Cardiac fibroblast (primary cell): ENCODE results near the gene KIF23.

Experiments used
- DNase-seq, 2 donors: peaks; one replicate each; pipeline versions ENCODE4 v3.0.0 to v3.0.0-alpha.2; 2010; ENCODE audit warnings: low read depth in 2 of 2
- H3K4me3 ChIP-seq, 2 donors: replicated peaks in 1 of 2; 1 replicate in 1 of 2; 2 replicates in 1 of 2; pipeline ENCODE4 v1.5.1; 2011; ENCODE audit warnings: low read depth in 2 of 2, low read length in 2 of 2, mild to moderate bottlenecking in 2 of 2, moderate library complexity in 1 of 2
- CTCF ChIP-seq: IDR thresholded peaks from one replicate; pipeline ENCODE4 v1.5.1; 2011; ENCODE audit warnings: low read depth, mild to moderate bottlenecking, low read length, inconsistent platforms

The KIF23 gene

DNA sequence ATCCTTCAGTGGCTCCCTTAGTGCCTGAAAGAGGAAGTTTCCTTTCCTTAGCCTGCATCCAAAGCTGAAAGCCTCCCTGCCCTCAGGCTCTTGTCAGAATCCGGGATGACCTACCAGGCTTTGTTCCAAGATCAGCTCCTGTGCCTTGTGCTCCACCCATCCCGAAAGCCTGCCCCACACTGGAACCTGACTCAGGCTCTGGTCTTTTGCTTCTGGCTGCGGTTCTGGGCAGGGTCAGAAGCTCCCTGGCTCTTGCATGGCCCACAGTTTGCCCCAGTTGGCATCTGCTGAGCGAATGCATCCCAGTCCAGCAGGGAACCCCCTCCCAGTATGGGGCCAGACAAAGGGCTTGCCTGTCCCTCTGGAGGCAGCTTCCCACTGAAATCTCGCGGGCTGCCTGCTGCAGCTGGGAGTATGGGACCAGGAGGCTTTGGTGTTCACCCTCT lies 25.9 kb upstream of the KIF23 start:
- H3K4me3 ChIP-seq = no peak overlapping the region

GRCh38 chr15:69389426-69389825 lies 24.7 kb upstream of the KIF23 start:
- no peak for DNase-seq
- no peak overlapping the region for H3K4me3 ChIP-seq
- no peak for TF ChIP-seq CTCF

More for the DNA sequence above, 25.9 kb upstream of the KIF23 start:
- no peak for TF ChIP-seq CTCF
- peak in 1 of 2 donors; percentile 21 for DNase-seq

DNA sequence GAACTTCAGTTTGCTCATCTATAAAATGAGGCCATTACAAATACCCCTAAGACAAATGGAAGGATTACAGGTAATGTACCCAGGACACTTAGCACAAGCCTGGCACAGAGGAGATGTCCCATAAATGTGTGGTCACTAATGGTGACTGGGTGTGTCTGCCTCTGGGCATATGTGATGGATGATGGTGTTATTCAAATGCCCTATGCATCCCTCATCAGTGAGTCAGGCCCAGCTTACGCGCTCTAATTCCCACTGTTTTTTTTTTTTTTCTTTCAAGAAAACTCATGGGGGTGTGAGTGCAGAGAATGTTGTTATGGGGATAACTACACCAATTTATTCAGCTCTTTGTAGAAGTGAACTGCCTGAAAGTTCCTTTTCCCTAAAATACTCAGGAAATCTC lies 23.6 kb upstream of the KIF23 start:
- no peak overlapping the region for H3K4me3 ChIP-seq
- no peak for TF ChIP-seq CTCF
- DNase-seq = peak; percentile 27 to 68

- H3K4me3 ChIP-seq = no peak overlapping the region
- TF ChIP-seq CTCF = no peak
- no peak for DNase-seq
Measured at GRCh38 chr15:69391046-69391757, 22.9 kb upstream of the KIF23 start.

GRCh38 chr15:69392352-69392751 lies 21.8 kb upstream of the KIF23 start:
- no peak overlapping the region for H3K4me3 ChIP-seq
- DNase-seq = no peak
- no peak for TF ChIP-seq CTCF

DNA sequence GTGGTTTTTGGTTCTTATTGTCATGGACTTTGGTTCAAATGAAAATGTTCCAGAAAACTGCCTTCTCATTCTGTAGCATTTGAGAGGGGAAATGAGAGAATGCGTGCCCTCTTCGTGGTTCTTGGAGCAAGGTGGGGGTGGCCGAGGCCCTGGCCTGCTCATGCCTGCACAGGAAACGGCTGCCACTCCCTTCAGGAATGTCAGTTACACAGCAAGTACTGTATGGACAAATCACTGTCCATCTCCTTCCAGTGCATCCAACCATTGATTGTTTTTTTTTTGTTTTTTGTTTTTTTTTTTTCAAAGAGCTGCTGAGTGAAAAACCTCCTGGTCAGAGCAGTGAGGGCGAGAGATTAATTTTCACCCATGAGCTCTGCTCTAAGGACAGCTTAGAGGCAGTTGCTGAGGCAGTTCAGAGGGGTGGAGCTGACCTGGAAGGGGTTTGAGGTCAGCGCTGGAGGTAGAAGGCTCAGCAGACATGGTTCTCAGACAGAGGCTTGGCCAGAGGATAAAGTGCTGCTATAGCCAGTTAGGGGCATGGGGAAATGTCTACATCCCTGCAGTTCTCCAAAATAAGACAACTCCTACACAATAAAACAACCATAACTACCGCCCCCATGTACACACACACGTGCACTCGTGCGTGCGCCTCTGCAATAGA lies 20.2 kb upstream of the KIF23 start:
- TF ChIP-seq CTCF = no peak
- DNase-seq = peak in 1 of 2 donors; percentile 12
- no peak overlapping the region for H3K4me3 ChIP-seq
